Fibroblast of skin of scalp (primary cell): ENCODE measurements around the gene SHISA3.

Experiments used
- DNase-seq: peaks from one replicate; pipeline ENCODE4 v3.0.0-alpha.2; 2013

Gene SHISA3

DNA sequence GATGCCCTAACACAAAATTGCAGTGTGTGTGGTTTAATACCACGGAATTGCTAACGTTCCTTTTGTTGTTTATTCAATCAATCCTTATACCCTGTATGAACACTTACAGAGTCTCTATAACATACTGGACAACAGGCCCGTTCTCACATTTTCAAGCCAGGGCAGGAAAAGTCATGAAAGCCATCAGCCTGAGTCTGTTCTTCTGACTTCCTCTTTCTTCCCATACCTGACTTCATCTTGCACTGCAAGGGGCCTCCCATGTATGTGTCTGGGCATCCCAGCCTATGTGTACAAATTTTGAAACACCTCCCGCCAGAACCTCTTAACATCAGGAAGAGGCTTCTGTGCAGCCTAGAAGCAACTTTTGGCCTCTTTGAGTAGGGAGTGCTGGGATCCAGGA lies 4.9 kb upstream of the SHISA3 start:
- no peak for DNase-seq

GRCh38 chr4:42395595-42395994 lies 1.7 kb upstream of the SHISA3 start:
- DNase-seq = no peak

DNA sequence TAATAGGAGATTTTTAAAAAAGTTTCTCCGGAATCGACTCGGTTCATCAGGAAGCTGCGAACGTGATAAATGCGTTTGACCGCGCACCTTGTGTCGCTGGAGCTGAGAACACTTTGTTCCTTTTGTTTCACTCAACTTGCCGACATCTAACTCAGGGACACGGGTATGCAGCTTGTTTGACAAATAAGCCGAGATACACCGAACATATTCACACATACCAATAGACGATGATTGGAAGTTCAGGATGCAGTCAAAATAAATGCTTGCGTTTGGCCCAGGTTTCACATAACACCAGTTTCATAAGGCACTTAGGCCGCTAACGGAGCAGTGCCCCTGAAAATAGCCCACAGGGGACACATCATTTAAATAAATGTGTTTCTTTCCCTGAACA lies 932 bp upstream of the SHISA3 start:
- no peak for DNase-seq

DNA sequence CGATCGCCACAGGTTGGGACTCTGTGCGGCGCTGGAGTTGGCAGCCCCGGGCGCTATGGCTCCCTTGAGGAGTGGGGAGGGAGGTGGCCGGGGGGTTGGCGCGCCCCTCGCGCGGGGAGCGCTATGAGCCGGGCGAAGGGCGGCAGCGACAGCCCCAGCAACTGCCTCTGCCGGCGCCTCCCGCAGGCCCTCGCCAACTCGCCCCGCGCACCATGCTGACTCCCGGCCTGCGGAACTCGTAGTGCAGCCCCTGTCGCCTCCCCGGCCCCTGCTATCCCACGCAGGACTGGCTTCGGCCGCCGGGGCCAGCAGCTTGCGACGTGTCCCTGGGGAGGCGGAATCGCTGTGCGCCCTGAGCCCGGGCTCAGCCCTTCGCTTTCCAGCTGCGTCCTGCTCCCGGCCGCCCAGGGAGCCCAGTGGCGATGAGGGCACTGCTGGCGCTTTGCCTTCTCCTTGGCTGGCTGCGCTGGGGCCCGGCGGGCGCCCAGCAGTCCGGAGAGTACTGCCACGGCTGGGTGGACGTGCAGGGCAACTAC lies 415 bp downstream of the SHISA3 start:
- peak; percentile 15 for DNase-seq

GRCh38 chr4:42398171-42398870 lies 1.0 kb downstream of the SHISA3 start:
- no peak for DNase-seq

- no peak for DNase-seq
Measured at GRCh38 chr4:42398871-42399331, 1.6 kb downstream of the SHISA3 start.

DNA sequence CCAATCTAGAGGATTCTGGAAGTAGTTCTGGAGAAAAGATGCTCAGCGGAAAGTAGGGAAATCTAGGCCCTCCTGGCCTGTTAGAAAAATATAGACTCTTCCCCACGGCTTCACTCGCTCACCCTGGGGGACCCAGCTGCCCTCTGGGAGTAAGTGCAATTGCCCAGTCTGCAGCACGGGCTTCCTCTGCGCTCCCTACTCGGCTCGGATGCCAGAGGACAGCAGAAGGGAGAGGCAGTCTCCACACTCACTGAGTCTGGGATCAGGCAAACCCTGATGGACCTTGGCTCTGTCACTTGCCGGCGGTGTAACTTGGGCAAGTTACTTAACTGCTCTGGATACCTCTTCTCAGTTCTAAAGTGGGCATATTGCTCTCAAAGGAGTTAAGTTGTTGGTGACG lies 2.1 kb downstream of the SHISA3 start:
- no peak for DNase-seq

DNA sequence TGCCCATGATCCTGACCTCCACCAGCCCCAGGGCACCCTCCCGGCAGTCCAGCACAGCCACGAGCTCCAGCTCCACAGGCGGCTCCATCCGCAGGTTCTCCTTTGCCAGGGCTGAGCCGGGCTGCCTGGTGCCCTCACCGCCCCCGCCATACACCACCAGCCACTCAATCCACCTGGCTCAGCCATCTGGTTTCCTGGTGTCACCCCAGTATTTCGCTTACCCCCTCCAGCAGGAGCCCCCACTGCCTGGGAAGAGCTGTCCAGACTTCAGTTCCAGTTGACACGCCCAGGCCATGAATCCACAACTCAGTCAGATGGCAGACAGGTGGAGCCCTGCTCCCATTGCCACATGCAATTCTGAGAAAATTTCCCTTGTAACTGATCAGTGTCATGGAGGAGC lies 3.9 kb downstream of the SHISA3 start:
- DNase-seq = no peak

GRCh38 chr4:42404001-42404400 lies 6.7 kb downstream of the SHISA3 start:
- DNase-seq = no peak

DNA sequence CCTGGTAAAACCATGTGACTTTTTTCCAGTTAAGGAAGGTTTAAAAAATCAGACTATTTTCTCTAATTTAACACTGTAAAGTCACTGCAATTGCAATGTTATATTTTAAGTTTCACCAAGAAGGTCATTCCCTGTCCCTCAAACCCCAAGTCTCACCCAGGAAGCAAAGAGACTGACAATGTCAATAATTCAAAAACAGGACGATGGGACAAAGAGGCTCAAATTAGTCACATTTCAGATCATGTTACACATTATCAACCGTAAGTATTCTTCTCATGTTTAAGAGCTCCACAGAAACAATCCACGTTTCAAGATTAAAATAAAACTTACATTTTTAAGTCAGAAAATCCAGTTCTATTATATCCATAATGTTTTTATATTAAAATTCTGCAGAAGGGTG lies 13.2 kb downstream of the SHISA3 start:
- no peak for DNase-seq

GRCh38 chr4:42411803-42412202 lies 14.5 kb downstream of the SHISA3 start:
- DNase-seq = peak; percentile 26

GRCh38 chr4:42412251-42412650 lies 15.0 kb downstream of the SHISA3 start:
- DNase-seq = peak; percentile 80

DNA sequence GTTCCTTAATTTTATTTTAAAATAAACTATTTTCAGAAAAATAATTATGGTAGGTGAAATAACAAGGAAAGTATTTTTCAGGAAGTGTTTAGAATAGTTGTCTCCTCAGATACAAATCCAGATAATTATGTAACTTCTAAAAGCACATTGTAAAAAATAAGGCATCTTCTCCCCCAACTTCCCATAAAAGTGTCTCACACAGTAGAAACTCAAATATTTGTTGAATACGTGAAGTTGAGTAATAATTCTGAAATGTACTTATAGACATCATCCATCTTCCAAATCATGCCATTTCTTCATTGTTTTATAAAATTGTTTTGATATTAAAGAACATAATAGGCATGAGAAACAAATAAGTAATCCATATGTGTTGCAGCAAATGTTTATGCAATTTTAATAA lies 18.0 kb downstream of the SHISA3 start:
- peak; percentile 31 for DNase-seq

DNA sequence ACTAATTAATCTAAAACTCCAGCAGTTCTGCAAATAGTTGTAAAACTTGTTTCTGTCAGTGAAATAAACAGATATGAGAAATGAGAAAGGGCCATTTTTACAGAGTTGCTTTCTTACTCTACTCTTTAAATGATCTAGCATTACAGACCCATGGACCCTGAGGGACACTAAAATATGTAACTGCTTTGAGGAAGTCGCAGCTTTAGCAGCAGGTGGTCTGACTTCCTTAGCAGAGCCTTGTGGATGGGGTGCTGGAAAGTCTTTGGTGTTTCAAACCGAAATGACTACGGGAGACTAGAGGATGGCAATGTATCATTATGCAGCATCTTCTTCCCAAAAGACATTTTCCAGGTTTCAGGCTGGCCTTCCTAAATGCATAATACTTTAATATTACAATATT lies 18.7 kb downstream of the SHISA3 start:
- DNase-seq = no peak

- DNase-seq = peak; percentile 70
Measured at GRCh38 chr4:42417550-42417949, 20.3 kb downstream of the SHISA3 start.

DNA sequence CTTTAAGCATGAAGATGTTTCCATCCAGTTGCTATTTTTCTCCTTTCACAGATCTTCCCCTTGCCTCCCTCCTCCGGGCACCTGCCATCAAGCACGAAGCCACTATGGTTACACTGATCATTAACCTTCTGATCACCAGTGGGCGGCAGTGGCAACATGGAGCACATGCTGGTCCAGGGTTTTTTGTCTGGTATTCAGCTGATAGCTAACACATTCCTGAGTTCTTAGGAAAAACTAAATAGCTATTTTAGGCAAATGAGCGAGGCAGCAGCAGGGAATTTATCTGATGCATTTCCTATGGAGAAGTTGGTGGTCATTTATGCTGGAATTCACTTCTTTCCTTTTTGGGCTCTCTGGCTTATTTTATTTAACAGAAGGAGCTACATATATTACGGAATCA lies 22.9 kb downstream of the SHISA3 start:
- DNase-seq = peak; percentile 54

DNA sequence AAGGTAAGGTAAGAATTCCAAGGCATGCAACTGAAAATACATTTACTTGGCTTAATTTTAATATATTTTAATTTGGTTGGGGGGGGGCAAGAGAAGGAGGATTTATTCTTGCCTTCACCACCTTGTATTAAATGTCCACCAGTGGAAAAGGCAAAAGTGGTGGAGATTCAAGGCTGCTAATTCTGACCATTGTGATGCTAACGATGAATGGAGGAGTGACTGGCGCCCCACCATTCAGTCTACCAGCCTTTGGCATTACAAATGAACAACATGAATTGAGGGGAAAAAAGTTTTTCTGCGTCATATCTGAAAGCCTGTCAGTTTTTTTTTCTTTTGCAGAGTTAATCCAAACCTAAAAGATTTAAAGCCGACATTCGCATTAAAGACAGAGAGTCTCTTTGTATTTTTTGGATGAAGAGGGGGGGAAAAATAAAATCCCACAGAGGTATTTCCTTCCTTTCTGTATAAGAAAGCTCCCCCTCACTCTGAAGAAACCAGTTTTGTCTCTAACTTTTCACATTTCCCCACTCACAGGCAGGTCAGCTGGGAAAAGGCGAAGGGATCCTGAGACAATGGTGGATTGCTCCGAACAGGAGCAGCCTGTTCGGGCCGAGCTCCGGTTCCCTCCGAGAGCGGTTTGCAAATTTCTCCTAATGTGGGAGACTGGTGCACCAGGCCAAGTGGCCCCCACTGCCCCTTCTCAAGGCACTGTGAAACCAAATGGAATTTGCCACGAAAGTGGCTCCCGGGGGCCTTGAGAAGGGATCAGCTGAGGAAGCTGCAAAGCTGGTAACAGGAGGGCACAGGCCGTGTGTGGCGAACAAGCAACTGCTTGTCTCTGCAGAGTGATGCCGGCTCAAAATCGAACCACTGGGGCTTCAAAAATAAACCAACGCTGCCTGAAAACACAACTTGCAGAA lies 28.1 kb downstream of the SHISA3 start:
- DNase-seq = no peak

- DNase-seq = no peak
Measured at GRCh38 chr4:42428036-42428435, 30.7 kb downstream of the SHISA3 start.

DNA sequence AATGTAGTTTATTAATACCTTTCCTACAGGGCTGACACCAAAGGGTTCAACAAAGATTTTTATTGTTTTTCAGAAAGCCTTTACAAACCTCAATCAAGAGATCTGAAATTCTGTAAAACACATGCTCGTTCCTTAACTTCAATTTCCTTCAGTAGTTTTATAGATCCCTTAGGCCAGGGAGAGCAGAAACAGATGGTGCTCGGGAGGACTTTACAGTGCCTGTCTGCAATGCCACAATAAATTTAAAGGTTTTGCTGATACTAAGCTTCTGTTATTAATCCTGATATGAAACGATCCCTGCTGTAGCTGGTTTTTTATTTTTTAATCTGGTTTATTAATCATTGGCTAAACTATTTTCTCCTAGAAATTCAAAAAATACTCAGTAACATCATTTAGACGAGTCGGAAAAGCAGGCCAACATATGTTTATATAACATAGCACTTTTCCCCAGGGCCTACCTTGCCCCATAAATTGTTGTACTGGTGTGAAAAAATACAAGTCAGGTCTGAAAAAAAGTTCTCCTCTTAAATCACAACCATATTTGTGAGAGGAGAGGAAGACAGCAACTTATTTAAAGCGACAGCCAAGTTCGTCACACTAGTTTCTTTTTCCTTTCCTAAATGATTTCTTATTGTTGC lies 39.8 kb downstream of the SHISA3 start:
- DNase-seq = no peak

- no peak for DNase-seq
Measured at GRCh38 chr4:42440083-42440482, 42.8 kb downstream of the SHISA3 start.

DNA sequence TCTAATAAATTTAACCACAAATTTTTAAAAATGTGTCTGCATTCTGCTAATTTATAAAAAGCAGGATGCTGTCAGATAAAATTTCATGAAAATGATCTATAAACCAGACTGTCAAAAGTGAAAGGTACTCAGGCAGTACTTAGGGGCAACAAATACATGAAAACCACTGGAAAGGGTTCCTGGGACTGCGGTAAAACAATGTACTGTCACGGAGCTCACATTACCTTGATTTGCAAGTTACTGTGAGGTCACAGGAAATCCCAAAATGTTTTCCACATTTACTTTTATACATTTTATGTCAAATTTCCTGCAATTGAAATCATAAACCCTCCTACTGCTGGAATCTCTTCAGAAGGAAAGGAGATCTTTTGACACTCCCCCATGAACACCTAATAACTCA lies 45.3 kb downstream of the SHISA3 start:
- no peak for DNase-seq

DNA sequence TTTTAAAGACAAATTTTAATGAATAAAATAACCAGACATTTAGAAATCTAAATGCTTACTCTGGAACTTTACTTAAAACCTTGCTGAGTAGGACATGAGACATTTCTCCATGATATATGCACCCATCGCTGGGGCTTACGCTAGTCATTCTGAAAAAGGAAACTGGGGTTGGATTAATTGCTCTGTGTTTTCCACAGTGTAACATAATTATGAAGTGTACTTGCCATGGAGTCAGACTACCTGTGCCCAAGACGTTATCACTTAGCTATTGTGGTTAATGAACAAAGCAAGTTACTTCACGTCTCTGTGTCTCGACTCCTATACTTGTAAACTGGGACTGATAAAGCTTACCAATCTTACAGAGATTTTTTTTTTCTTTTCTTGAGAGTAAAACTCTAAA lies 47.8 kb downstream of the SHISA3 start:
- DNase-seq = no peak

- no peak for DNase-seq
Measured at GRCh38 chr4:42446823-42447222, 49.5 kb downstream of the SHISA3 start.
